Ectodermal cell (in vitro differentiated cells): ENCODE data around the gene MYBBP1A.
"Not testable (repeated sequence)": the region's sequence is repeated elsewhere in the genome, so short reads cannot be mapped to it uniquely, and the experiment has no call there.

Source experiments
- H3K27ac ChIP-seq: 2 replicates; pipeline ENCODE4 v1.7.0; 2013; ENCODE audit warnings: mild to moderate bottlenecking, low read depth, low read length; ENCODE audit not compliant: insufficient read depth, poor library complexity, severe bottlenecking
- H3K27me3 ChIP-seq: 2 replicates; pipeline ENCODE4 v1.7.0; 2013; ENCODE audit warnings: mild to moderate bottlenecking, low read length; ENCODE audit not compliant: insufficient read depth, control insufficient read depth, poor library complexity, severe bottlenecking
- H3K36me3 ChIP-seq: one replicate; pipeline ENCODE4 v1.7.0; 2013; ENCODE audit warnings: low read length; ENCODE audit not compliant: control insufficient read depth, insufficient read depth
- H3K4me1 ChIP-seq: one replicate; pipeline ENCODE4 v1.7.0; 2013; ENCODE audit warnings: low read length; ENCODE audit not compliant: control insufficient read depth, insufficient read depth
- H3K4me3 ChIP-seq: 2 replicates; pipeline ENCODE4 v1.7.0; 2013; ENCODE audit warnings: low read depth, low read length, control low read depth; ENCODE audit not compliant: insufficient read depth
- H3K9me3 ChIP-seq: 2 replicates; pipeline ENCODE4 v1.7.0; 2013; ENCODE audit warnings: mild to moderate bottlenecking, low read length, moderate library complexity; ENCODE audit not compliant: control insufficient read depth
- WGBS, 2 experiments: methylation state at CpG; one replicate each; pipeline ENCODE4 v1.1.7; 2013; ENCODE audit warnings: missing lambda C conversion rate in 2 of 2; 5-methylcytosine and 5-hydroxymethylcytosine counted together

MYBBP1A gene

DNA sequence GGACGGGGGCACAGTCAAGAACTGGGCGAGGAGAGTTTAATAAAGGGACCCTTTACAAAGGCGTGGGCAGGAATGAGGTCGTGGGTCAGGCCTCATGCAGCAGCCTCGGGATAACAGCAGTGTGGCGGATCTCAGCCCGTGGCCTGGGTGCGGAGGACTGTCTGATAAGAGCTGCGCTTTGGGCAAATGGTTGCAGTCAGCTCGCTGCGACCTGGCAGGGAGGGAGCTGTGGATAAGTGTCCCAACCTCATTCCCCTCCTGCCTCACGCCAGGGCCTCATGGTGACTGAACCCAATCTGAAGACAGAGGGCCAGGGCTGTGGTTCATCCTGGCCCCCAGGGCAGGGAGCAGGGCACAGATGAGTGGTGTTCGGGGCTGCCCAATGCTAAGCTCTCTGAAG is 42.8 kb upstream of the MYBBP1A start:
- no peaks in the 10 kb centered on the region for H3K9me3 ChIP-seq
- H3K4me3 ChIP-seq: no peak overlapping the region
- peaks cover 30% of the 10 kb centered on the region for H3K4me1 ChIP-seq
- H3K27ac ChIP-seq: no peak overlapping the region
- H3K27me3 ChIP-seq: no peaks in the 10 kb centered on the region
- WGBS, 2 experiments: 85 to 87% methylated on average over 13 of the region's 13 CpGs
- H3K36me3 ChIP-seq: no peaks in the 10 kb centered on the region

DNA sequence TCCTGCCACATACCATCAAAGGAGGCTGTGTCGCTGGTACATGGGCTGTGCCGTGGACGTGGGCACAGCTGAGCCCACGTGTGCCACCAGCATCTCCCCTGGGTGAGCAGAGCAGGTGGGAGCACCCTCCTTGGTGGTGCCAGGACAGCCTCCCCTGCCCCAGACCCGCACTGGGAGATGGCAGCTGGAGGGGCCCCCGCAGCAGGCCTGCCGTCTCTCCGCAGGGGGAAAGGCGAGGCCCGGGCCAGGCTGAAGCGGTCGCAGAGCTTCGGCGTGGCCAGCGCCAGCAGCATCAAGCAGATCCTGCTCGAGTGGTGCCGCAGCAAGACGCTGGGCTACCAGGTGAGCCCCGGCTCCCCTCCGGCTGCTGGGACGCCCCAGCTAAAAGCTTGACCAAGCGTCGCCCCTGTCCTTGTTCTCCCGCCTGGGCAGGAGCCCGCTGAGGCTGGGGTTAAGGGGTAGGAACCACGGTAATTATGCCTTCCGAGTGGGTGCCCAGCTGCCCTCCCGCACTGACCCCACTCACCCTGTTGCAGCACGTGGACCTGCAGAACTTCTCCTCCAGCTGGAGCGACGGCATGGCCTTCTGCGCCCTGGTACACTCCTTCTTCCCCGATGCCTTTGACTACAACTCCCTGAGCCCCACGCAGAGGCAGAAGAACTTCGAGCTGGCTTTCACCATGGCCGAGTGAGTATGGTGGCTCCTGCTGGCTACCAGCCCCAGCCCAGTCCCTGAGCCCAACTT is 41.6 kb upstream of the MYBBP1A start:
- 93 to 95% methylated on average over 36 of the region's 36 CpGs for WGBS, 2 experiments
- peaks cover 30% of the 10 kb centered on the region for H3K4me1 ChIP-seq
- no peaks in the 10 kb centered on the region for H3K36me3 ChIP-seq
- H3K27me3 ChIP-seq: no peaks in the 10 kb centered on the region
- H3K4me3 ChIP-seq: no peak overlapping the region
- H3K27ac ChIP-seq: no peak overlapping the region
- H3K9me3 ChIP-seq: no peaks in the 10 kb centered on the region

DNA sequence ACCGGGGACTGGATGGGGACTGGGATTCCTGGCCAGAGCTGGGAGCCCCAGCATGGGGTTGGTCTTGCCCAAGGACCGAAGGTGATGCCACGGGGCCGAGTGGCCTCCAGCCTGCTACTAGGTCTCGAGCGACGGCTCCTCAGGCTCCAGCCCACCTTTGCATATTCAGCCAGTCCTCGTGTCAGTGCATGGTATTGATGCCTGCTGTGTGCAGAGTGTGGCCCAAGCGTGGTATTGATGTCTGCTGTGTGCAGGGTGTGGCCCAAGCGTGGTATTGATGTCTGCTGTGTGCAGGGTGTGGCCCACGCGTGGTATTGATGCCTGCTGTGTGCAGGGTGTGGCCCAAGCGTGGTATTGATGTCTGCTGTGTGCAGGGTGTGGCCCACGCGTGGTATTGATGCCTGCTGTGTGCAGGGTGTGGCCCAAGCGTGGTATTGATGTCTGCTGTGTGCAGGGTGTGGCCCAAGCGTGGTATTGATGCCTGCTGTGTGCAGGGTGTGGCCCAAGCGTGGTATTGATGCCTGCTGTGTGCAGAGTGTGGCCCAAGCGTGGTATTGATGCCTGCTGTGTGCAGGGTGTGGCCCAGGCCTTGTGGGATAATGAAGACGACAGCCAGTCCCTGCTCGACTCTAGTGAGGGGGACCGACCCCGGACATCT is 40.6 kb upstream of the MYBBP1A start:
- WGBS, 2 experiments: 95 to 97% methylated on average over 23 of the region's 23 CpGs
- peaks cover 27% of the 10 kb centered on the region for H3K4me1 ChIP-seq
- H3K36me3 ChIP-seq, H3K27me3 ChIP-seq, H3K4me3 ChIP-seq, H3K9me3 ChIP-seq, H3K27ac ChIP-seq: not testable (repeated sequence)

- H3K4me1 ChIP-seq: peaks cover 20% of the 10 kb centered on the region
- H3K27me3 ChIP-seq: no peaks in the 10 kb centered on the region
- H3K4me3 ChIP-seq: no peak overlapping the region
- H3K27ac ChIP-seq: no peak overlapping the region
- H3K9me3 ChIP-seq: no peaks in the 10 kb centered on the region
- no peaks in the 10 kb centered on the region for H3K36me3 ChIP-seq
- WGBS, 2 experiments: 56 to 61% methylated on average over 29 of the region's 29 CpGs
Measured at GRCh38 chr17:4594931-4595684, 39.9 kb upstream of the MYBBP1A start.

DNA sequence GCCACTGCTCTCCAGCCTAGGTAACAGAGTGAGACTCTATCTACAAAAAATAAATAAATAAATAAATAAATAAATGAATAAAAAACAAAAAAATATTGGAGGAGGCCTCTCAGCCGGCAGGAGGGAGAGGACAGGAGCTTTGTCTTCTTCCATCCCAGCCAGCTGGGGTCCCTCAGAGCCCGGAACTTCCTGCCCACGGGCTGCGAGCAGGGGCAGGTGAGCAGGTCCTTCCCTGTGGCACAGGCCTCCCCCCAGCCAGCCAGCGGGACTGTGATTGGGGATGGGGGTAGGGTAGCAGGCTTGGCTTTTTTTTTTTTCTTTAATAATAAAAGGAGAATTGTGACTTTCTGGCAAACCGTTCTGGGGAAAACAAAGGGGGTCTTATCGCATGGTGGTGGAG is 39.2 kb upstream of the MYBBP1A start:
- no peaks in the 10 kb centered on the region for H3K27me3 ChIP-seq
- H3K27ac ChIP-seq: no peak overlapping the region
- WGBS, 2 experiments: 87 to 89% methylated on average over 7 of the region's 7 CpGs
- H3K4me3 ChIP-seq: no peak overlapping the region
- H3K36me3 ChIP-seq: no peaks in the 10 kb centered on the region
- peaks cover 13% of the 10 kb centered on the region for H3K4me1 ChIP-seq
- H3K9me3 ChIP-seq: no peaks in the 10 kb centered on the region

DNA sequence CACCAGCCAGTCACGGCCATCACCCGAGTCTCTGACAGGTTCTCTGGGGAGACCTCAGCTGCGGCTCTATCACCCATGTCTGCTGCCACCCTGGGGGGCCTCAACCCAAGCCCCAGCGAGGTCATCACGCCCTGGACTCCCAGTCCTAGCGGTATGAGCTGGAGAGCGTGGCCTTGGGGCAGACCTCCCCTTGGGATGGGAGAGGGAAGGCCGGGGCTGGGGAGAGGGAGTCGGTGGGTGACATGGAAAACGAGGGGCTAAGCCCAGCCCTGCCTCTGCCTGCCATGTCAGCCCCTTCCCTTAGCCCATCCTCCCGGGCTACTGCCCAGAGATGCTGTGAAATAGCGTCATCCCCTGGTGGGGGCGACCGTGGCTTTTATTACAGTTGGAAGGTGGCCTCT is 37.8 kb upstream of the MYBBP1A start:
- H3K27ac ChIP-seq: no peak overlapping the region
- peaks cover 5% of the 10 kb centered on the region for H3K4me1 ChIP-seq
- no peaks in the 10 kb centered on the region for H3K36me3 ChIP-seq
- H3K4me3 ChIP-seq: no peak overlapping the region
- H3K27me3 ChIP-seq: no peaks in the 10 kb centered on the region
- 84 to 85% methylated on average over 14 of the region's 14 CpGs for WGBS, 2 experiments
- H3K9me3 ChIP-seq: no peaks in the 10 kb centered on the region

DNA sequence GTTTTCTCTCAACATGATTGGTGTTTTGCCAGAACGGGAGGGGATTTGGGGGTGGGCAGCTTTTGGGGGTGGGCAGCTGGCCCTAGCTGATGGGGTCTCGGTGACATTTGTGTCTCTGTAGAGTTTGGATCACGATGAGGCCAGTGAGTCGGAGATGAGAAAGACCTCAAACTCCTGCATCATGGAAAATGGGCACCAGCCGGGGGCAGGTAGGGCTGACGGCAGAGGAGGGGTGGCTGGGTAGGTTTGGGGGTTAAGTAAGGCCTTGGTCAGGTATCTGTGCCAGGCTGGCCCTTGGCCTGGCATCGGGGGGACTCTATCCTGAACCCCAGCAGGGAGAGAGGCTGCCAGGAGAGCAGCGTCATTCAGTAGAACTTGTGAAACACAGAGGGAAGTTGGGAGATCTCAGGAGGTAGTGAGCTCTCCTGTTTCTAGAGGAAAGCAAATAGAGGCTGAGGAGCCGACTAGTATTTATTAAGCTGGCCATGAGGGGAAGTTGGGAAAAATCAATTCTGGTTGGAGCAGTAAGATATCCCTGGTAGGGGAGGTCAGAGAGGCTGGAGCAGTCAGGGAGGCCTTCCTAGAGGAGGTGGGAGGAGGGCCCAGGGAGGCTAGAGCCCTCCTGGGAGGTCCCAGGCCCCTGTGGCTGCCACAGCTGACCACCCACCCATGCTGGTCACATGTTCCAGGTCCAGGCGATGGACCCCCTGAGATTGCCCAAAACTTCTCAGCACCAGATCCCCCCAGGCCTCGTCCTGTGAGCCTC is 37.2 kb upstream of the MYBBP1A start:
- H3K27ac ChIP-seq: no peak overlapping the region
- H3K4me3 ChIP-seq: no peak overlapping the region
- H3K4me1 ChIP-seq: no peaks in the 10 kb centered on the region
- WGBS, 2 experiments: 94% methylated on average over 11 of the region's 11 CpGs
- H3K27me3 ChIP-seq: no peaks in the 10 kb centered on the region
- no peaks in the 10 kb centered on the region for H3K9me3 ChIP-seq
- H3K36me3 ChIP-seq: no peaks in the 10 kb centered on the region

DNA sequence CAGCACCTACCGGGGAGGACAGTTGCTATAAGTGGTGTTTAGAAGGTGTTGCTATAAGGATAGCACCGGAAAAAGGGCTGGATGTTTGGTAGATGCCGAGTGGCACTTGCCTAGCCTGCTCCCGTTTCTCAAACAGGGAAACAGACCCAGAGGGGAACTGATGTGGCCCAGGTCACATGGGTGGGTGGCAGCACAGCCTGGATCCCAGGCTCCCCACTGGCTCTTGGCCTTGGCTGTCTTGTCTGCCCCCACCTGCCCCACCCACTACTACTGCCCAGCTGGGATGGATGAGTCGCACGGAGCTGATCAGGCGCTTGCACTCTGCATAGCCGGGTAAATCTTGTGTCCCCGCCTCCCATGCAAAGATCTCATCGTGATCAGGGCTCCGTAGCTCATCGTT is 36.3 kb upstream of the MYBBP1A start:
- H3K27me3 ChIP-seq: peaks cover 1% of the 10 kb centered on the region
- H3K27ac ChIP-seq: no peak overlapping the region
- H3K4me1 ChIP-seq: no peaks in the 10 kb centered on the region
- H3K36me3 ChIP-seq: no peaks in the 10 kb centered on the region
- H3K4me3 ChIP-seq: no peak overlapping the region
- 76 to 82% methylated on average over 12 of the region's 12 CpGs for WGBS, 2 experiments
- H3K9me3 ChIP-seq: no peaks in the 10 kb centered on the region

GRCh38 chr17:4590981-4591453 is 35.8 kb upstream of the MYBBP1A start:
- WGBS, 2 experiments: 89 to 90% methylated on average over 10 of the region's 10 CpGs
- Histone ChIP-seq H3K27ac (no peak overlapping the region), H3K4me1 (no peaks in the 10 kb centered on the region), H3K27me3 (peaks cover 6% of the 10 kb centered on the region), H3K4me3 (no peak overlapping the region), H3K9me3 (no peaks in the 10 kb centered on the region), H3K36me3 (no peaks in the 10 kb centered on the region)
